Liver (tissue), 9 donors: ENCODE measurements around the gene CYP2S1. TPM values are rescaled to one million over a fixed set of nuclear protein-coding genes. Genes with fewer than 3 reads are reported as not detected.

Experiments
- DNase-seq: peaks from one replicate; pipeline ENCODE4 v3.0.0-alpha.2; 2017; ENCODE audit warnings: low spot score
- H3K27ac ChIP-seq, 2 donors: one replicate each; pipeline ENCODE4 v1.7.0; 2013; ENCODE audit warnings: inconsistent platforms in 2 of 2, low read length in 2 of 2, control low read depth in 1 of 2, low read depth in 1 of 2, mild to moderate bottlenecking in 1 of 2
- H3K27me3 ChIP-seq, 4 donors: one replicate each; pipeline versions ENCODE4 v1.6.1 to v1.7.0; 2013; ENCODE audit warnings: low read length in 3 of 4, inconsistent platforms in 1 of 4, mild to moderate bottlenecking in 1 of 4, moderate library complexity in 1 of 4; ENCODE audit not compliant: control insufficient read depth in 4 of 4, insufficient read depth in 4 of 4
- H3K36me3 ChIP-seq, 4 donors: one replicate each; pipeline versions ENCODE4 v1.6.1 to v1.7.0; 2013; ENCODE audit warnings: low read length in 3 of 4, mild to moderate bottlenecking in 3 of 4, low read depth in 1 of 4, moderate library complexity in 1 of 4; ENCODE audit not compliant: control insufficient read depth in 4 of 4, insufficient read depth in 3 of 4
- H3K4me1 ChIP-seq, 4 donors: one replicate each; pipeline versions ENCODE4 v1.6.1 to v1.7.0; 2013; ENCODE audit warnings: low read length in 3 of 4, mild to moderate bottlenecking in 3 of 4, moderate library complexity in 1 of 4; ENCODE audit not compliant: control insufficient read depth in 4 of 4, insufficient read depth in 4 of 4
- H3K4me3 ChIP-seq, 3 donors: one replicate each; pipeline versions ENCODE4 v1.6.1 to v1.7.0; 2013; ENCODE audit warnings: low read length in 3 of 3, control low read depth in 1 of 3, low read depth in 1 of 3, mild to moderate bottlenecking in 1 of 3
- H3K9ac ChIP-seq, 2 donors: one replicate each; pipeline ENCODE4 v1.7.0; 2013; ENCODE audit warnings: low read length in 2 of 2, mild to moderate bottlenecking in 2 of 2, moderate library complexity in 2 of 2, control low read depth in 1 of 2, low read depth in 1 of 2
- H3K9me3 ChIP-seq, 4 donors: one replicate each; pipeline versions ENCODE4 v1.6.1 to v1.7.0; 2013; ENCODE audit warnings: low read length in 3 of 4; ENCODE audit not compliant: control insufficient read depth in 4 of 4
- EGR1 ChIP-seq, 2 donors: IDR thresholded peaks; 2 replicates each; pipeline ENCODE4 v1.6.1; 2016 to 2018; ENCODE audit warnings: antibody characterized with exemption in 2 of 2, low read depth in 2 of 2
- FOXA1 ChIP-seq: IDR thresholded peaks from 2 replicates; pipeline ENCODE4 v1.6.1; 2016; ENCODE audit warnings: antibody characterized with exemption
- FOXA2 ChIP-seq: IDR thresholded peaks from 2 replicates; pipeline ENCODE4 v1.6.1; 2016; ENCODE audit warnings: antibody characterized with exemption
- HNF4A ChIP-seq, 2 donors: conservative IDR thresholded peaks; 2 replicates each; pipeline ENCODE4 v1.6.1; 2016; ENCODE audit warnings: antibody characterized with exemption in 2 of 2, mild to moderate bottlenecking in 2 of 2
- HNF4G ChIP-seq: IDR thresholded peaks from 2 replicates; pipeline ENCODE4 v1.6.1; 2016; ENCODE audit warnings: antibody characterized with exemption
- JUND ChIP-seq, 2 donors: IDR thresholded peaks; 2 replicates each; pipeline ENCODE4 v1.6.1; 2016; ENCODE audit warnings: antibody characterized with exemption in 2 of 2
- NR2F2 ChIP-seq: IDR thresholded peaks from 2 replicates; pipeline ENCODE4 v1.6.1; 2016; ENCODE audit warnings: antibody characterized with exemption
- RAD21 ChIP-seq, 2 donors: IDR thresholded peaks; 2 replicates each; pipeline ENCODE4 v1.6.1; 2016; ENCODE audit warnings: antibody characterized with exemption in 2 of 2, mild to moderate bottlenecking in 2 of 2
- RXRA ChIP-seq, 2 donors: IDR thresholded peaks; 2 replicates each; pipeline ENCODE4 v1.6.1; 2017 to 2018; ENCODE audit warnings: antibody characterized with exemption in 2 of 2, mild to moderate bottlenecking in 1 of 2
- SP1 ChIP-seq: IDR thresholded peaks from 2 replicates; pipeline ENCODE4 v1.6.1; 2018; ENCODE audit warnings: antibody characterized with exemption, mild to moderate bottlenecking
- TAF1 ChIP-seq: conservative IDR thresholded peaks from 2 replicates; pipeline ENCODE4 v1.6.1; 2016; ENCODE audit warnings: antibody characterized with exemption, mild to moderate bottlenecking
- YY1 ChIP-seq: IDR thresholded peaks from 2 replicates; pipeline ENCODE4 v1.6.1; 2016; ENCODE audit warnings: antibody characterized with exemption, mild to moderate bottlenecking
- WGBS: extraction: QIAGEN DNeasy Blood & Tissue Kit; methylation state at CpG from one replicate; pipeline ENCODE4 v1.1.7; 2013; 5-methylcytosine and 5-hydroxymethylcytosine counted together
- polyA plus RNA-seq, 2 donors: library from polyadenylated mRNA; stranded (reverse) in 1 of 2; unstranded in 1 of 2; fragments of 200-250 nt in 1 of 2; fragments of >200 nt in 1 of 2; fragmentation: Nextera tagmentation in 1 of 2; extraction: Ambion mirVana in 1 of 2; gene quantifications; one replicate each; pipeline versions ENCODE4 v1.2.1 to v1.2.3, GENCODE V29; 2013 to 2015
- total RNA-seq, 2 donors: library from RNA; depleted of rRNA; stranded (reverse); fragments of >200 nt; gene quantifications; one replicate each; pipeline ENCODE4 v1.2.3, GENCODE V29; 2014
- TF ChIP-seq, protein P1 (sequence below): IDR thresholded peaks from 2 replicates; pipeline ENCODE4 v1.6.1; 2016; ENCODE audit warnings: antibody characterized with exemption
- TF ChIP-seq, protein P2 (sequence below): IDR thresholded peaks from 2 replicates; pipeline ENCODE4 v1.6.1; 2016; ENCODE audit warnings: antibody characterized with exemption, mild to moderate bottlenecking
- TF ChIP-seq, protein P3 (sequence below): fragments of 150-350 bp; IDR thresholded peaks from 2 replicates; pipeline ENCODE4 v1.5.1; 2017; ENCODE audit warnings: improper control_type of control experiment, low read depth, low read length; ENCODE audit not compliant: missing input control
- TF ChIP-seq, protein P4 (sequence below): IDR thresholded peaks from 2 replicates; pipeline ENCODE4 v1.6.1; 2016; ENCODE audit warnings: antibody characterized with exemption
- TF ChIP-seq, protein P5 (sequence below): IDR thresholded peaks from 2 replicates; pipeline ENCODE4 v1.6.1; 2016; ENCODE audit warnings: antibody characterized with exemption
- donor health status: healthy.
- donor health status: healthy.
- donor health status: healthy.
- donor health status: healthy.
- donor health status: healthy.

The CYP2S1 gene
- total and polyA plus RNA-seq, 4 donors, result 0.35 to 1.9 (median 1.5) TPM

DNA sequence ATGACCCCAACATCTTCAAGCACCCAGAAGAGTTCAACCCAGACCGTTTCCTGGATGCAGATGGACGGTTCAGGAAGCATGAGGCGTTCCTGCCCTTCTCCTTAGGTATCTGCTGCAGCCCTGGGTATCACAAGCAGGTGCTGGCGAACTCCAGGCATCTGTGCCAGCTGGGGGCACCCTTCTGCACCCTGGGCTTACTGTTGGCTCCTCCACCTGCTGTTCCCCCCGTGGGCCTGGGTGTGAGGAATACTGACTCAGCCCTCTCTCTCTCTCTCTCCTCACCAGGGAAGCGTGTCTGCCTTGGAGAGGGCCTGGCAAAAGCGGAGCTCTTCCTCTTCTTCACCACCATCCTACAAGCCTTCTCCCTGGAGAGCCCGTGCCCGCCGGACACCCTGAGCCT lies 13.0 kb downstream of the CYP2S1 start:
- Histone ChIP-seq H3K9me3 (no peaks in the 10 kb centered on the region), H3K27me3 (peaks cover 0 to 3% (median 0%) of the 10 kb centered on the region in 4 donors), H3K27ac (no peak overlapping the region), H3K4me3 (no peak overlapping the region), H3K9ac (no peak overlapping the region), H3K4me1 (no peaks in the 10 kb centered on the region), H3K36me3 (no peaks in the 10 kb centered on the region)
- 72% methylated on average over 10 of the region's 10 CpGs for WGBS
- no peak for DNase-seq
- TF ChIP-seq TAF1 (no peak), FOXA1 (no peak), SP1 (no peak), HNF4A (conservative IDR thresholded peaks at IDR 0.05) (no peak), NR2F2 (no peak), HNF4G (no peak), RAD21 (IDR thresholded peaks at IDR 0.05) (no peak), EGR1 (IDR thresholded peaks at IDR 0.05; ENCODE audit: low read depth in 2 of 2) (no peak), RXRA (IDR thresholded peaks at IDR 0.05) (no peak), FOXA2 (no peak), YY1 (no peak), JUND (IDR thresholded peaks at IDR 0.05) (no peak)
- TF ChIP-seq, protein P1, sequence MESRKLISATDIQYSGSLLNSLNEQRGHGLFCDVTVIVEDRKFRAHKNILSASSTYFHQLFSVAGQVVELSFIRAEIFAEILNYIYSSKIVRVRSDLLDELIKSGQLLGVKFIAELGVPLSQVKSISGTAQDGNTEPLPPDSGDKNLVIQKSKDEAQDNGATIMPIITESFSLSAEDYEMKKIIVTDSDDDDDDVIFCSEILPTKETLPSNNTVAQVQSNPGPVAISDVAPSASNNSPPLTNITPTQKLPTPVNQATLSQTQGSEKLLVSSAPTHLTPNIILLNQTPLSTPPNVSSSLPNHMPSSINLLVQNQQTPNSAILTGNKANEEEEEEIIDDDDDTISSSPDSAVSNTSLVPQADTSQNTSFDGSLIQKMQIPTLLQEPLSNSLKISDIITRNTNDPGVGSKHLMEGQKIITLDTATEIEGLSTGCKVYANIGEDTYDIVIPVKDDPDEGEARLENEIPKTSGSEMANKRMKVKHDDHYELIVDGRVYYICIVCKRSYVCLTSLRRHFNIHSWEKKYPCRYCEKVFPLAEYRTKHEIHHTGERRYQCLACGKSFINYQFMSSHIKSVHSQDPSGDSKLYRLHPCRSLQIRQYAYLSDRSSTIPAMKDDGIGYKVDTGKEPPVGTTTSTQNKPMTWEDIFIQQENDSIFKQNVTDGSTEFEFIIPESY, result no peak
- TF ChIP-seq, protein P2, sequence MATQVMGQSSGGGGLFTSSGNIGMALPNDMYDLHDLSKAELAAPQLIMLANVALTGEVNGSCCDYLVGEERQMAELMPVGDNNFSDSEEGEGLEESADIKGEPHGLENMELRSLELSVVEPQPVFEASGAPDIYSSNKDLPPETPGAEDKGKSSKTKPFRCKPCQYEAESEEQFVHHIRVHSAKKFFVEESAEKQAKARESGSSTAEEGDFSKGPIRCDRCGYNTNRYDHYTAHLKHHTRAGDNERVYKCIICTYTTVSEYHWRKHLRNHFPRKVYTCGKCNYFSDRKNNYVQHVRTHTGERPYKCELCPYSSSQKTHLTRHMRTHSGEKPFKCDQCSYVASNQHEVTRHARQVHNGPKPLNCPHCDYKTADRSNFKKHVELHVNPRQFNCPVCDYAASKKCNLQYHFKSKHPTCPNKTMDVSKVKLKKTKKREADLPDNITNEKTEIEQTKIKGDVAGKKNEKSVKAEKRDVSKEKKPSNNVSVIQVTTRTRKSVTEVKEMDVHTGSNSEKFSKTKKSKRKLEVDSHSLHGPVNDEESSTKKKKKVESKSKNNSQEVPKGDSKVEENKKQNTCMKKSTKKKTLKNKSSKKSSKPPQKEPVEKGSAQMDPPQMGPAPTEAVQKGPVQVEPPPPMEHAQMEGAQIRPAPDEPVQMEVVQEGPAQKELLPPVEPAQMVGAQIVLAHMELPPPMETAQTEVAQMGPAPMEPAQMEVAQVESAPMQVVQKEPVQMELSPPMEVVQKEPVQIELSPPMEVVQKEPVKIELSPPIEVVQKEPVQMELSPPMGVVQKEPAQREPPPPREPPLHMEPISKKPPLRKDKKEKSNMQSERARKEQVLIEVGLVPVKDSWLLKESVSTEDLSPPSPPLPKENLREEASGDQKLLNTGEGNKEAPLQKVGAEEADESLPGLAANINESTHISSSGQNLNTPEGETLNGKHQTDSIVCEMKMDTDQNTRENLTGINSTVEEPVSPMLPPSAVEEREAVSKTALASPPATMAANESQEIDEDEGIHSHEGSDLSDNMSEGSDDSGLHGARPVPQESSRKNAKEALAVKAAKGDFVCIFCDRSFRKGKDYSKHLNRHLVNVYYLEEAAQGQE, result no peak
- TF ChIP-seq, protein P3, sequence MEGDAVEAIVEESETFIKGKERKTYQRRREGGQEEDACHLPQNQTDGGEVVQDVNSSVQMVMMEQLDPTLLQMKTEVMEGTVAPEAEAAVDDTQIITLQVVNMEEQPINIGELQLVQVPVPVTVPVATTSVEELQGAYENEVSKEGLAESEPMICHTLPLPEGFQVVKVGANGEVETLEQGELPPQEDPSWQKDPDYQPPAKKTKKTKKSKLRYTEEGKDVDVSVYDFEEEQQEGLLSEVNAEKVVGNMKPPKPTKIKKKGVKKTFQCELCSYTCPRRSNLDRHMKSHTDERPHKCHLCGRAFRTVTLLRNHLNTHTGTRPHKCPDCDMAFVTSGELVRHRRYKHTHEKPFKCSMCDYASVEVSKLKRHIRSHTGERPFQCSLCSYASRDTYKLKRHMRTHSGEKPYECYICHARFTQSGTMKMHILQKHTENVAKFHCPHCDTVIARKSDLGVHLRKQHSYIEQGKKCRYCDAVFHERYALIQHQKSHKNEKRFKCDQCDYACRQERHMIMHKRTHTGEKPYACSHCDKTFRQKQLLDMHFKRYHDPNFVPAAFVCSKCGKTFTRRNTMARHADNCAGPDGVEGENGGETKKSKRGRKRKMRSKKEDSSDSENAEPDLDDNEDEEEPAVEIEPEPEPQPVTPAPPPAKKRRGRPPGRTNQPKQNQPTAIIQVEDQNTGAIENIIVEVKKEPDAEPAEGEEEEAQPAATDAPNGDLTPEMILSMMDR, result no peak
- TF ChIP-seq, protein P4, sequence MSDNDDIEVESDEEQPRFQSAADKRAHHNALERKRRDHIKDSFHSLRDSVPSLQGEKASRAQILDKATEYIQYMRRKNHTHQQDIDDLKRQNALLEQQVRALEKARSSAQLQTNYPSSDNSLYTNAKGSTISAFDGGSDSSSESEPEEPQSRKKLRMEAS, result no peak
- TF ChIP-seq, protein P5, sequence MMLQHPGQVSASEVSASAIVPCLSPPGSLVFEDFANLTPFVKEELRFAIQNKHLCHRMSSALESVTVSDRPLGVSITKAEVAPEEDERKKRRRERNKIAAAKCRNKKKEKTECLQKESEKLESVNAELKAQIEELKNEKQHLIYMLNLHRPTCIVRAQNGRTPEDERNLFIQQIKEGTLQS, result no peak

DNA sequence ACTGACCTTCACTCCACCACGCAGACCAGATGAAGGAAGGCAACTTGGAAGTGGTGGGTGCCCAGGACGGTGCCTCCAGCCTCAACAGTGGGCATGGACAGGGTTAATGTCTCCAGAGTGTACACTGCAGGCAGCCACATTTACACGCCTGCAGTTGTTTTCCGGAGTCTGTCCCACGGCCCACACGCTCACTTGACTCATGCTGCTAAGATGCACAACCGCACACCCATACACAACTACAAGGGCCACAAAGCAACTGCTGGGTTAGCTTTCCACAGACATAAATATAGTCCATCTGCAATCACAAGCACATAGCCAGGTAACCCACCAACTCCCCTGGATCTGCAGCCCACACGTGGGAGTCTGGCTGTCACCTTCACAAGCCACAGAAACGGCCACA lies 13.4 kb downstream of the CYP2S1 start:
- Histone ChIP-seq H3K9ac (no peak overlapping the region), H3K27me3 (peaks cover 0 to 3% (median 0%) of the 10 kb centered on the region in 4 donors), H3K9me3 (no peaks in the 10 kb centered on the region), H3K27ac (no peak overlapping the region), H3K4me1 (no peaks in the 10 kb centered on the region), H3K4me3 (no peak overlapping the region), H3K36me3 (no peaks in the 10 kb centered on the region)
- WGBS, result 75% methylated on average over 9 of the region's 9 CpGs
- DNase-seq, result no peak
- TF ChIP-seq, protein P1, result no peak
- TF ChIP-seq JUND (IDR thresholded peaks at IDR 0.05), result no peak
- no peak for TF ChIP-seq FOXA2
- TF ChIP-seq, protein P2, result no peak
- no peak for TF ChIP-seq HNF4A (conservative IDR thresholded peaks at IDR 0.05)
- TF ChIP-seq SP1, result no peak
- TF ChIP-seq, protein P3, result no peak
- no peak for TF ChIP-seq TAF1
